Panc1 (cell line): ENCODE data around the gene SERP1. TPM values are rescaled to one million over a fixed set of nuclear protein-coding genes. Genes with fewer than 3 reads are reported as not detected.

ENCODE experiments used
- ATAC-seq: fragments of 200-7000 bp; cut with Tn5 transposase; 2 replicates; pipeline ENCODE4 v1.9.1; 2020; ENCODE audit warnings: mild to moderate bottlenecking, moderate library complexity
- BruUV-seq: library from RNA; stranded (reverse); fragments of 400-500 nt; replicated peaks from 2 replicates; lab custom pipeline; 2021; lab: Mats Ljungman, UMichigan
- CTCF ChIA-PET: fragments of 300-600 bp; sonication (Branson Sonifier 250); formaldehyde crosslinking; loops from one replicate; lab custom pipeline; 2022; ENCODE audit warnings: antibody characterized with exemption; lab: Charles Lee
- POLR2A ChIA-PET: fragments of 300-600 bp; sonication (Branson Sonifier 250); formaldehyde crosslinking; loops from one replicate; lab custom pipeline; 2022; ENCODE audit warnings: antibody characterized with exemption; lab: Charles Lee
- DNase-seq: peaks from one replicate; pipeline ENCODE4 v3.0.0-alpha.2; 2010; ENCODE audit warnings: low read depth, low spot score
- H3K27ac ChIP-seq: 2 replicates; pipeline ENCODE4 v1.5.1; 2011; ENCODE audit warnings: mild to moderate bottlenecking, low read length, inconsistent platforms
- H3K27me3 ChIP-seq: fragments of 200-500 bp; sonication (Bioruptor generic); 2 replicates; pipeline ENCODE4 v1.6.0; 2014; ENCODE audit warnings: low read length, inconsistent platforms; ENCODE audit not compliant: control insufficient read depth, insufficient read depth
- H3K36me3 ChIP-seq: fragments of 200-500 bp; sonication (Bioruptor generic); 2 replicates; pipeline ENCODE4 v1.5.1; 2014; ENCODE audit warnings: inconsistent platforms, mild to moderate bottlenecking, low read length, moderate library complexity; ENCODE audit not compliant: control insufficient read depth, insufficient read depth
- H3K4me1 ChIP-seq: 2 replicates; pipeline ENCODE4 v1.5.1; 2011; ENCODE audit warnings: inconsistent platforms, mild to moderate bottlenecking, low read length, moderate library complexity; ENCODE audit not compliant: control insufficient read depth, insufficient read depth
- H3K4me3 ChIP-seq, 2 experiments: 2 replicates each; pipeline ENCODE4 v1.5.1; 2011 to 2012; ENCODE audit warnings: low read depth in 2 of 2, low read length in 2 of 2, mild to moderate bottlenecking in 2 of 2, inconsistent platforms in 1 of 2, moderate library complexity in 1 of 2
- H3K9me3 ChIP-seq: fragments of 200-500 bp; sonication (Bioruptor generic); 2 replicates; pipeline ENCODE4 v1.5.1; 2014; ENCODE audit warnings: low read depth, mild to moderate bottlenecking, inconsistent platforms, low read length, moderate library complexity; ENCODE audit not compliant: control insufficient read depth, insufficient read depth
- POLR2AphosphoS5 ChIP-seq: IDR thresholded peaks from 2 replicates; pipeline ENCODE4 v1.6.1; 2012; ENCODE audit warnings: mild to moderate bottlenecking, low read depth, low read length, moderate library complexity
- SIN3A ChIP-seq: IDR thresholded peaks from 2 replicates; pipeline ENCODE4 v1.6.1; 2012; ENCODE audit warnings: low read depth, mild to moderate bottlenecking, low read length, moderate library complexity, borderline replicate concordance; ENCODE audit not compliant: insufficient read depth
- TCF7L2 ChIP-seq: IDR thresholded peaks from 2 replicates; pipeline ENCODE4 v1.6.1; 2011; ENCODE audit warnings: mild to moderate bottlenecking, low read depth, low read length, inconsistent platforms
- in situ Hi-C: cut with HindIII; loops from 2 replicates; pipeline ENCODE4 v1.10.0; 2016; ENCODE audit warnings: low sequenced_read_pairs, low pct_unique_long_range_greater_than_20kb
- intact Hi-C: fragments of 100-400 bp; cut with micrococcal nuclease; formaldehyde crosslinking; loops from one replicate; pipeline ENCODE4 v1.10.0; 2022; ENCODE audit not compliant: unreplicated experiment
- total RNA-seq: library from RNA; stranded (reverse); gene quantifications from one replicate; pipeline ENCODE4 v1.2.1, GENCODE V29; 2021; ENCODE audit not compliant: unreplicated experiment
- TF ChIP-seq, protein P1 (sequence below), 2 experiments: IDR thresholded peaks; 2 replicates each; pipeline ENCODE4 v1.6.1; 2011 to 2012; ENCODE audit warnings: low read depth in 2 of 2, control low read depth in 1 of 2, low read length in 1 of 2, mild to moderate bottlenecking in 1 of 2, moderate library complexity in 1 of 2; ENCODE audit not compliant: insufficient read depth in 1 of 2
- TF ChIP-seq, protein P2 (sequence below): fragments of 450-650 bp; IDR thresholded peaks from 2 replicates; pipeline ENCODE4 v1.5.1; 2017; ENCODE audit warnings: mild to moderate bottlenecking

Gene SERP1
- total RNA-seq, 1 experiment from 2014 or later = 75.0 TPM

DNA sequence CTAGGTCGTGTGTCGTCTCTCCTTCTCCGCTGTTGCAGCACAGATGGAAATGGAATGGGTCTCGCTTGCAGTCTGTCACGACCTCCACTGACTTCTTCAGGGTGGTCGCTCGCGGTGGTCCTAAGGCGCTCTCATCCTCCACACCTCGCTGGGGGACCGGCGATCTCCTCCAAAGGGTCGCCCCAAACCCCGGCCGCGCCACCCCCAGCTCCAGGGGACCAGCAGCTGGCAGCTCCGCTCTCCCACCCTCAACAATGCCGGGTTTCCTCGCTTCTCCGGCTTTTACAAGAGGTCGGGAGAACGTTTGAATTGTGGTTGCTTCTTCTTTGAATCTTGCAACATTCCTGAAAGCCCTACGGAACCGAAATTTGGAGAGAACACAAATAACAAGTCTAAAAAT lies 25.9 kb downstream of the SERP1 start:
- ChIA-PET POLR2A (no interaction called here), CTCF (no interaction called here)
- TF ChIP-seq, protein P1, sequence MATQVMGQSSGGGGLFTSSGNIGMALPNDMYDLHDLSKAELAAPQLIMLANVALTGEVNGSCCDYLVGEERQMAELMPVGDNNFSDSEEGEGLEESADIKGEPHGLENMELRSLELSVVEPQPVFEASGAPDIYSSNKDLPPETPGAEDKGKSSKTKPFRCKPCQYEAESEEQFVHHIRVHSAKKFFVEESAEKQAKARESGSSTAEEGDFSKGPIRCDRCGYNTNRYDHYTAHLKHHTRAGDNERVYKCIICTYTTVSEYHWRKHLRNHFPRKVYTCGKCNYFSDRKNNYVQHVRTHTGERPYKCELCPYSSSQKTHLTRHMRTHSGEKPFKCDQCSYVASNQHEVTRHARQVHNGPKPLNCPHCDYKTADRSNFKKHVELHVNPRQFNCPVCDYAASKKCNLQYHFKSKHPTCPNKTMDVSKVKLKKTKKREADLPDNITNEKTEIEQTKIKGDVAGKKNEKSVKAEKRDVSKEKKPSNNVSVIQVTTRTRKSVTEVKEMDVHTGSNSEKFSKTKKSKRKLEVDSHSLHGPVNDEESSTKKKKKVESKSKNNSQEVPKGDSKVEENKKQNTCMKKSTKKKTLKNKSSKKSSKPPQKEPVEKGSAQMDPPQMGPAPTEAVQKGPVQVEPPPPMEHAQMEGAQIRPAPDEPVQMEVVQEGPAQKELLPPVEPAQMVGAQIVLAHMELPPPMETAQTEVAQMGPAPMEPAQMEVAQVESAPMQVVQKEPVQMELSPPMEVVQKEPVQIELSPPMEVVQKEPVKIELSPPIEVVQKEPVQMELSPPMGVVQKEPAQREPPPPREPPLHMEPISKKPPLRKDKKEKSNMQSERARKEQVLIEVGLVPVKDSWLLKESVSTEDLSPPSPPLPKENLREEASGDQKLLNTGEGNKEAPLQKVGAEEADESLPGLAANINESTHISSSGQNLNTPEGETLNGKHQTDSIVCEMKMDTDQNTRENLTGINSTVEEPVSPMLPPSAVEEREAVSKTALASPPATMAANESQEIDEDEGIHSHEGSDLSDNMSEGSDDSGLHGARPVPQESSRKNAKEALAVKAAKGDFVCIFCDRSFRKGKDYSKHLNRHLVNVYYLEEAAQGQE (IDR thresholded peaks at IDR 0.05; ENCODE audit: insufficient read depth in 1 of 2, low read depth in 2 of 2, low read length in 1 of 2) = no peak
- TF ChIP-seq TCF7L2 (no peak), POLR2AphosphoS5 (no peak), SIN3A (no peak)
- TF ChIP-seq, protein P2, sequence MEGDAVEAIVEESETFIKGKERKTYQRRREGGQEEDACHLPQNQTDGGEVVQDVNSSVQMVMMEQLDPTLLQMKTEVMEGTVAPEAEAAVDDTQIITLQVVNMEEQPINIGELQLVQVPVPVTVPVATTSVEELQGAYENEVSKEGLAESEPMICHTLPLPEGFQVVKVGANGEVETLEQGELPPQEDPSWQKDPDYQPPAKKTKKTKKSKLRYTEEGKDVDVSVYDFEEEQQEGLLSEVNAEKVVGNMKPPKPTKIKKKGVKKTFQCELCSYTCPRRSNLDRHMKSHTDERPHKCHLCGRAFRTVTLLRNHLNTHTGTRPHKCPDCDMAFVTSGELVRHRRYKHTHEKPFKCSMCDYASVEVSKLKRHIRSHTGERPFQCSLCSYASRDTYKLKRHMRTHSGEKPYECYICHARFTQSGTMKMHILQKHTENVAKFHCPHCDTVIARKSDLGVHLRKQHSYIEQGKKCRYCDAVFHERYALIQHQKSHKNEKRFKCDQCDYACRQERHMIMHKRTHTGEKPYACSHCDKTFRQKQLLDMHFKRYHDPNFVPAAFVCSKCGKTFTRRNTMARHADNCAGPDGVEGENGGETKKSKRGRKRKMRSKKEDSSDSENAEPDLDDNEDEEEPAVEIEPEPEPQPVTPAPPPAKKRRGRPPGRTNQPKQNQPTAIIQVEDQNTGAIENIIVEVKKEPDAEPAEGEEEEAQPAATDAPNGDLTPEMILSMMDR = no peak
- DNase-seq (no peak), ATAC-seq (no peak)
- in situ Hi-C loops = no loop called here
- Histone ChIP-seq H3K9me3 (peaks cover 7% of the 10 kb centered on the region; the same call in 1 of the 2 replicates), H3K4me1 (peaks cover 4% of the 10 kb centered on the region; the same call in 1 of the 2 replicates), H3K27ac (no peak overlapping the region), H3K36me3 (no peaks in the 10 kb centered on the region), H3K4me3 (no peak overlapping the region), H3K27me3 (no peaks in the 10 kb centered on the region)
- no TSS peak for BruUV-seq
- intact Hi-C loops = loop anchor here (10.0 kb wide), 1 partner anchor 204 kb away; no protein-coding TSS in a partner anchor

DNA sequence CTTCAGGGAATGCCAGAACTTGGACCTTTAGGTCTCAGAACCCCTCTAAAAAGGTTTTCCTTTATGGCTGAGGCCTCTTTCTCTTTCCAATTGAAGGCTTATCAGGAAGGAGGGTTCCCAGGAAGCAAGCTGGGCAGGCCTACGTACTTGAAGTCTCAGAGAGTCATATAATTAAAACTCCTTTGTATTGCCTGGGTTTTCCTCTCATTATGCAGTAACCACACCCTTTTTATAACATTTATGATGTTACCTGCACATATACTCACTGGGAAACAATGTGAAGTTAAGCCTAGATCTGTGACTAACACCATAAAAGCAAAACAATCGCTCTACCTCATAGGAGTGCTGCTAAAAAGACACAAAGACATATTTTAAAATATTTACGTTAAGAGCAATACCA lies 27.3 kb downstream of the SERP1 start:
- Histone ChIP-seq H3K4me3 (no peak overlapping the region), H3K27ac (no peak overlapping the region), H3K9me3 (peaks cover 7% of the 10 kb centered on the region; the same call in 1 of the 2 replicates), H3K4me1 (peaks cover 4% of the 10 kb centered on the region; the same call in 1 of the 2 replicates), H3K27me3 (no peaks in the 10 kb centered on the region), H3K36me3 (no peaks in the 10 kb centered on the region)
- POLR2A ChIA-PET = no interaction called here
- intact Hi-C loops (no loop called here), in situ Hi-C loops (no loop called here)
- CTCF ChIA-PET = no interaction called here
- DNase-seq (no peak), ATAC-seq (no peak; the same call in 1 of the 2 replicates)
- BruUV-seq = no TSS peak
- TF ChIP-seq POLR2AphosphoS5 (no peak), TCF7L2 (no peak), SIN3A (no peak)
- TF ChIP-seq, protein P2 = no peak
- TF ChIP-seq, protein P1 (IDR thresholded peaks at IDR 0.05; ENCODE audit: insufficient read depth in 1 of 2, low read depth in 2 of 2, low read length in 1 of 2) = no peak
